GM12872 (cell line): ENCODE results near the gene KCNMB2.

Source experiments
- CTCF ChIP-seq: IDR thresholded peaks from 3 replicates; pipeline ENCODE4 v1.5.1; 2011; ENCODE audit warnings: low read depth, mild to moderate bottlenecking, low read length, moderate library complexity; ENCODE audit not compliant: insufficient read depth

Gene KCNMB2

GRCh38 chr3:178822722-178823121 is 286.5 kb downstream of the KCNMB2 start:
- TF ChIP-seq CTCF, result no peak

DNA sequence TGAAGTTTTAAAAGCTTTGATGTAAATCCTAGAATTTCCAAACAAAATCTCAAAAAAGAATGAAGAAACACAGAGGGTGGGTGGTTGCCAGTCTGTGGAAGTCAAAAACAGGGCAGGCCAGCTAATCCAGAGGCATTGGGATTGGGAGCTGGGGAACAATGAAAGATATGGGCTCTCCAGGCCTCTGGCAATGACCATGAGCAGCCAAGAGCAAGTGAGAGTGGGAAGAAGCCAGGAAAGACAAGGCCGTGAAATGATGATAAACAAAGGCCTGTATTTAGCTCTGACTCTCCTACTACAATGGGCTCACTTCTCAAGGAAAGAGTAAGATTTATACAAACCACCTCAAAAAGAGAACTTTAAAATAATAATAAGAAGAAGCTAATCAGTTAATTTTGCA is 286.9 kb downstream of the KCNMB2 start:
- TF ChIP-seq CTCF, result no peak

- no peak for TF ChIP-seq CTCF
Observed at GRCh38 chr3:178823591-178824246, 287.5 kb downstream of the KCNMB2 start.

GRCh38 chr3:178826435-178827123 is 290.3 kb downstream of the KCNMB2 start:
- TF ChIP-seq CTCF, result no peak

DNA sequence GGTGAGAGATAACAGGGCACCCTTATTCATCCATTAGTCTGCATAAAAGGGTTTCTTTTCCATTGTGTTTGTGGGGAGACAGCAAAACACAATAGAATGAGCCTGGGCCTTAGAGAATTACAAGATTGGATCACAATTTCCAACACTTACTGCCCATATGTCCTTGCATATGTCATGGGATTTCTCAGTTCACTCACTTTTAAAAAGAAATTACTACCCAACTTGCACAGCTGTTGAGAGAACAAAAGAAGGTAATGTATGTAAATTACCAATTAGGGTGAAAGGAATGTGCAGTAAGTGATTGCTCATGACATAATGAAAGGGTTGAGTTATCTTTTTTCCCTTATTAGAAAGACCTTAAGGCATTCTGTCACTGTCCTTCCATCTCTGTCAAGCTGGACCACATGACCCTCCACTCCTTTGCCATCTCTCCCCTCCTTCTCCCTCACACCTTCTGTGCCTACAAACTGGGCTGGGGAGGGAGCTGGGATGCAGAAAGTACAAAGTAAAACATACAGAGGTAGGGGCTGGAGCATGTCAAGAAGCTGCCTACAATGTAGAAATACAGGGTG is 291.1 kb downstream of the KCNMB2 start:
- no peak for TF ChIP-seq CTCF

DNA sequence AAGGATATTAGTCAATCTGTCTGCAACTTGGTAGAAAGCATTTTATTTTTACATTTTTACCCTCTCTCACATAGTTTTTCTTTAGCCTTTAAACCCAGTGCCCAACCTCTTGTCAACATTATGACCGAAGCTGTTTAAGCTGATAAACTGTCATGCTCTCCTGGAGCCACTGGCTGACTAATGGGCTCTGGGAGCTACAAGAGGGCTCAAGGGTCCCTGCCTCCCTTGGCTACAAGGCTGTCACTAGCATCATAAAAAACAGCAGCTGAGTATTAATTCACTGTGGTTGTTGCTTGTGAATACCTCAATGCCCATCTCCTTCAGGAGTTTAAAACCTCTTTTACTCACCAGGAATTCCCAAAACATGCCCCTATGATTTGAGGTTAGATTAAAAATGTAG is 297.5 kb downstream of the KCNMB2 start:
- TF ChIP-seq CTCF, result no peak

GRCh38 chr3:178835033-178835432 is 298.8 kb downstream of the KCNMB2 start:
- no peak for TF ChIP-seq CTCF
